ENCODE results near the gene CAB39. TPM values are rescaled to one million over a fixed set of nuclear protein-coding genes. Genes with fewer than 3 reads are reported as not detected.

Gene CAB39
- total RNA-seq, 1 experiment from 2014 or later, result 39.9 TPM

GRCh38 chr2:230692760-230693159 lies 19.9 kb upstream of the CAB39 start:
- ChIA-PET POLR2A (no interaction called here), CTCF (no interaction called here)

DNA sequence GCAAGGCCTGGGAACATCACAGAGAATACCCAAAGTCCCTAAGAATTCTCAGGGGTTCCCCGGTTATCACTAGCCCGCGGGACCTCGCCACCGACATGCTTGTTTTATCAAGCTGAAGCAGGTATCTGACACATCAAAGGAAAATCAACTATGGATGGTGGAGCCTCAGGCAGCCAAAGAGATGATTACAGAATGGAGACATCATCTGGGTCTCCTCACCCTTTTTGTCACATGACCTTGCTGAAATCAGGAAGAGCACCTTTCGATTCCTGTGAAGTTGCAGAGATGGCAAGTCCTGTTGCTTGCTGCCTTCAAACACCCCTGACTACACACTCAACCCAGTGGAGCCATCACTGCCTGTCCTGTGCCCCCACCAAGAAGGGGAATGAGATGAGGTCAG lies 19.2 kb upstream of the CAB39 start:
- TF ChIP-seq REST (IDR thresholded peaks at IDR 0.05; ENCODE audit: insufficient read depth in 1 of 2, low read depth in 2 of 2, low read length in 1 of 2) (no peak), CTCF (IDR thresholded peaks at IDR 0.05) (no peak), POLR2AphosphoS5 (IDR thresholded peaks at IDR 0.05; ENCODE audit: low read depth, low read length) (no peak), TCF7L2 (IDR thresholded peaks at IDR 0.05; ENCODE audit: low read depth, low read length) (no peak), SIN3A (IDR thresholded peaks at IDR 0.05; ENCODE audit: borderline replicate concordance, insufficient read depth, low read depth, low read length) (no peak)
- Histone ChIP-seq H3K4me3 (ENCODE audit: low read depth in 2 of 2, low read length in 2 of 2) (no peak overlapping the region), H3K27me3 (ENCODE audit: control insufficient read depth, insufficient read depth, low read length) (no peaks in the 10 kb centered on the region), H3K9me3 (ENCODE audit: control insufficient read depth, insufficient read depth, low read depth, low read length) (no peaks in the 10 kb centered on the region), H3K36me3 (ENCODE audit: control insufficient read depth, insufficient read depth, low read length) (no peaks in the 10 kb centered on the region), H3K27ac (ENCODE audit: low read length) (no peak overlapping the region), H3K4me1 (ENCODE audit: control insufficient read depth, insufficient read depth, low read length) (no peaks in the 10 kb centered on the region)
- CTCF ChIA-PET, result no interaction called here
- BruUV-seq (replicated peaks), result no TSS peak
- intact Hi-C loops (cut with micrococcal nuclease; ENCODE audit: unreplicated experiment), result no loop called here
- in situ Hi-C loops (cut with HindIII; ENCODE audit: low pct_unique_long_range_greater_than_20kb, low sequenced_read_pairs), result no loop called here
- POLR2A ChIA-PET, result no interaction called here
- ATAC-seq (no peak), DNase-seq (ENCODE audit: low read depth, low spot score) (no peak)

More at GRCh38 chr2:230692760-230693159, 19.9 kb upstream of the CAB39 start:
- Histone ChIP-seq H3K9me3 (ENCODE audit: control insufficient read depth, insufficient read depth, low read depth, low read length) (no peaks in the 10 kb centered on the region), H3K27me3 (ENCODE audit: control insufficient read depth, insufficient read depth, low read length) (no peaks in the 10 kb centered on the region), H3K4me3 (ENCODE audit: low read depth in 2 of 2, low read length in 2 of 2) (no peak overlapping the region), H3K27ac (ENCODE audit: low read length) (no peak overlapping the region), H3K36me3 (ENCODE audit: control insufficient read depth, insufficient read depth, low read length) (no peaks in the 10 kb centered on the region), H3K4me1 (ENCODE audit: control insufficient read depth, insufficient read depth, low read length) (peaks cover 3% of the 10 kb centered on the region; the same call in 1 of the 2 replicates)
- intact Hi-C loops (cut with micrococcal nuclease; ENCODE audit: unreplicated experiment), result no loop called here
- BruUV-seq (replicated peaks), result no TSS peak
- ATAC-seq (no peak), DNase-seq (ENCODE audit: low read depth, low spot score) (no peak)
- in situ Hi-C loops (cut with HindIII; ENCODE audit: low pct_unique_long_range_greater_than_20kb, low sequenced_read_pairs), result no loop called here
- TF ChIP-seq SIN3A (IDR thresholded peaks at IDR 0.05; ENCODE audit: borderline replicate concordance, insufficient read depth, low read depth, low read length), result no peak
- no peak for TF ChIP-seq TCF7L2 (IDR thresholded peaks at IDR 0.05; ENCODE audit: low read depth, low read length)
- no peak for TF ChIP-seq REST (IDR thresholded peaks at IDR 0.05; ENCODE audit: insufficient read depth in 1 of 2, low read depth in 2 of 2, low read length in 1 of 2)
- TF ChIP-seq POLR2AphosphoS5 (IDR thresholded peaks at IDR 0.05; ENCODE audit: low read depth, low read length), result no peak
